Uterus (tissue), 2 donors: ENCODE measurements around the gene ACAP3.
A peak's percentile ranks its signal among the peaks of the same experiment; 100 is the strongest.

Experiments used
- POLR2A ChIP-seq, 2 donors: fragments of 450-650 bp; IDR thresholded peaks; one replicate each; pipeline ENCODE4 v1.6.1; 2016; ENCODE audit warnings: antibody characterized with exemption in 2 of 2, mild to moderate bottlenecking in 1 of 2, moderate library complexity in 1 of 2
- TF ChIP-seq, protein P1 (sequence below), 4 experiments: fragments of 200-600 bp in 2 of 4; fragments of 450-650 bp in 2 of 4; sonication (generic) in 2 of 4; IDR thresholded peaks; one replicate each; pipeline ENCODE4 v1.5.1; 2016 to 2019; ENCODE audit warnings: antibody characterized with exemption in 4 of 4, mild to moderate bottlenecking in 2 of 4, moderate library complexity in 1 of 4

DNA sequence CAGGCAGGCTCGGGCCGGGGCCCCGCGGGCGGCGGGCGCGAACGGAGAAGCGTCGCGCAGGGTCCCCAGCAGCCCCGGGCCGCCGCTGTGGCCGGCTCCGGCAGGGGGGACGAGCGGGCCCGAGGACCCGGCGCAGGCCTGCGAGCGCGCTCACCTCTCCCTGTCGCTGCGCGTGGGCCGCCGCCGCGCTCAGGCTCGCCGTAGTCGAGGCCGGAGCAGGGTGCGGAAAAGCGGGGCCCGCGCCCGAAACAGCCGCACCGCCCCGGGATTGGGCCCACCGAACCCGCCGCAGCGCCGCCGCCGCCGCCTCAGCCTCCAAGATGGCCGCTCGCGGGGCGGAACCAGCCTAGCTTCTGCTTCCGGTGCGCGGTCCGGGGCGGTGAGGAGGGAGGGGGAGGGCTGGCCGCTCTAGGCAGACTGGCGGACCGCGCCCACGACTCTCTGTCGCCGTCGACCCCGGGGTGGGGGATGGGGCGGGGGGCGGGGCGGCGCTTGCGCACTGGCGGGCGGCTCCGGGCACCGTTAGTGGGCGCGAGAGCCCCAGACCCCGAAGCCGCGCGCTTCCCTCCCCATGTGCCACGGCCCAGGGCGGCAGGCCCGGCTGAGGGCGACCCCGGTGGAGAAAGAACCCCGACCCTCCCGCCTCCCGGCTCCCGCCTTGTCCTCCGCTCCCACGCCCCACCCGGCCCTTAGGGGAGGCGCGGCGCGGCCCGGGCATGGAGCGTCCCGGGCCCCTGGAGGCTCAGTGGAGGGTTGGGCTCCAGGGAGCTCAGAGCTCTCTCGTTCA is 34.0 kb downstream of the ACAP3 start, which contains the start of gene UBE2J2:
- TF ChIP-seq, protein P1, sequence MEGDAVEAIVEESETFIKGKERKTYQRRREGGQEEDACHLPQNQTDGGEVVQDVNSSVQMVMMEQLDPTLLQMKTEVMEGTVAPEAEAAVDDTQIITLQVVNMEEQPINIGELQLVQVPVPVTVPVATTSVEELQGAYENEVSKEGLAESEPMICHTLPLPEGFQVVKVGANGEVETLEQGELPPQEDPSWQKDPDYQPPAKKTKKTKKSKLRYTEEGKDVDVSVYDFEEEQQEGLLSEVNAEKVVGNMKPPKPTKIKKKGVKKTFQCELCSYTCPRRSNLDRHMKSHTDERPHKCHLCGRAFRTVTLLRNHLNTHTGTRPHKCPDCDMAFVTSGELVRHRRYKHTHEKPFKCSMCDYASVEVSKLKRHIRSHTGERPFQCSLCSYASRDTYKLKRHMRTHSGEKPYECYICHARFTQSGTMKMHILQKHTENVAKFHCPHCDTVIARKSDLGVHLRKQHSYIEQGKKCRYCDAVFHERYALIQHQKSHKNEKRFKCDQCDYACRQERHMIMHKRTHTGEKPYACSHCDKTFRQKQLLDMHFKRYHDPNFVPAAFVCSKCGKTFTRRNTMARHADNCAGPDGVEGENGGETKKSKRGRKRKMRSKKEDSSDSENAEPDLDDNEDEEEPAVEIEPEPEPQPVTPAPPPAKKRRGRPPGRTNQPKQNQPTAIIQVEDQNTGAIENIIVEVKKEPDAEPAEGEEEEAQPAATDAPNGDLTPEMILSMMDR (IDR thresholded peaks at IDR 0.05) = peak in 3 of 4 experiments; percentile 8 to 28 (median 20)
- peak in 1 of 2 donors; percentile 78 for TF ChIP-seq POLR2A (IDR thresholded peaks at IDR 0.05)
